Measurements from ENCODE around the gene RFTN2. TPM values are rescaled to one million over a fixed set of nuclear protein-coding genes. Genes with fewer than 3 reads are reported as not detected.

The RFTN2 gene
- total RNA-seq, 1 donor from 2014 or later: 4.8 TPM

GRCh38 chr2:197708331-197708730 is 32.9 kb upstream of the RFTN2 start:
- no peak for DNase-seq (ENCODE audit: low spot score in 2 of 2)
- no peak for TF ChIP-seq CTCF (IDR thresholded peaks at IDR 0.05)
- Histone ChIP-seq H3K27ac (no peak overlapping the region), H3K27me3 (no peaks in the 10 kb centered on the region), H3K4me3 (no peak overlapping the region), H3K9me3 (no peaks in the 10 kb centered on the region), H3K36me3 (peaks cover 0 to 5% of the 10 kb centered on the region in 2 donors), H3K4me1 (peaks cover 10 to 21% of the 10 kb centered on the region in 2 donors)
- intact Hi-C loops (cut with DNase I): loop anchor here (10.0 kb wide), 2 partner anchors 1596 to 1756 kb away; no protein-coding TSS in a partner anchor

- Histone ChIP-seq H3K27me3 (no peaks in the 10 kb centered on the region), H3K4me3 (peak overlapping the region; percentile 73 to 84), H3K4me1 (peaks cover 10 to 21% of the 10 kb centered on the region in 2 donors), H3K9me3 (no peaks in the 10 kb centered on the region), H3K36me3 (peaks cover 0 to 5% of the 10 kb centered on the region in 2 donors), H3K27ac (no peak overlapping the region)
- TF ChIP-seq CTCF (IDR thresholded peaks at IDR 0.05): peak; percentile 22 to 80 (median 74)
- intact Hi-C loops (cut with DNase I): loop anchor here (2.0 to 10.0 kb wide), 3 partner anchors 589 to 1757 kb away; no protein-coding TSS in a partner anchor
- DNase-seq (ENCODE audit: low spot score in 2 of 2): no peak
Measured at GRCh38 chr2:197707316-197708213, 32.2 kb upstream of the RFTN2 start.

- Histone ChIP-seq H3K27ac (no peak overlapping the region), H3K4me1 (peaks cover 10 to 21% of the 10 kb centered on the region in 2 donors), H3K4me3 (peak overlapping the region; percentile 73 to 84), H3K36me3 (peaks cover 0 to 3% of the 10 kb centered on the region in 2 donors), H3K9me3 (no peaks in the 10 kb centered on the region), H3K27me3 (no peaks in the 10 kb centered on the region)
- no peak for DNase-seq (ENCODE audit: low spot score in 2 of 2)
- intact Hi-C loops (cut with DNase I): loop anchor here (2.0 to 10.0 kb wide), 3 partner anchors 590 to 1758 kb away; no protein-coding TSS in a partner anchor
- TF ChIP-seq CTCF (IDR thresholded peaks at IDR 0.05): no peak
Measured at GRCh38 chr2:197706839-197707207, 31.4 kb upstream of the RFTN2 start.

- TF ChIP-seq CTCF (IDR thresholded peaks at IDR 0.05): no peak
- Histone ChIP-seq H3K36me3 (no peaks in the 10 kb centered on the region), H3K9me3 (no peaks in the 10 kb centered on the region), H3K27ac (peak overlapping the region; percentile 51 to 65), H3K27me3 (no peaks in the 10 kb centered on the region), H3K4me1 (peaks cover 10 to 21% of the 10 kb centered on the region in 2 donors), H3K4me3 (peak overlapping the region; percentile 73 to 84)
- DNase-seq (ENCODE audit: low spot score in 2 of 2): no peak
- intact Hi-C loops (cut with DNase I): loop anchor here (1.0 to 10.0 kb wide), 9 partner anchors 29 to 1759 kb away; partner anchors contain the start of genes COQ10B, HSPE1, MOB4 and PLCL1
Measured at GRCh38 chr2:197705912-197706838, 30.8 kb upstream of the RFTN2 start.

Measured in ascending aorta (tissue), 2 donors.